ENCODE measurements around the gene ARID4B. TPM values are rescaled to one million over a fixed set of nuclear protein-coding genes. Genes with fewer than 3 reads are reported as not detected.

Gene ARID4B
- total RNA-seq, 1 experiment from 2014 or later: 34.0 TPM

DNA sequence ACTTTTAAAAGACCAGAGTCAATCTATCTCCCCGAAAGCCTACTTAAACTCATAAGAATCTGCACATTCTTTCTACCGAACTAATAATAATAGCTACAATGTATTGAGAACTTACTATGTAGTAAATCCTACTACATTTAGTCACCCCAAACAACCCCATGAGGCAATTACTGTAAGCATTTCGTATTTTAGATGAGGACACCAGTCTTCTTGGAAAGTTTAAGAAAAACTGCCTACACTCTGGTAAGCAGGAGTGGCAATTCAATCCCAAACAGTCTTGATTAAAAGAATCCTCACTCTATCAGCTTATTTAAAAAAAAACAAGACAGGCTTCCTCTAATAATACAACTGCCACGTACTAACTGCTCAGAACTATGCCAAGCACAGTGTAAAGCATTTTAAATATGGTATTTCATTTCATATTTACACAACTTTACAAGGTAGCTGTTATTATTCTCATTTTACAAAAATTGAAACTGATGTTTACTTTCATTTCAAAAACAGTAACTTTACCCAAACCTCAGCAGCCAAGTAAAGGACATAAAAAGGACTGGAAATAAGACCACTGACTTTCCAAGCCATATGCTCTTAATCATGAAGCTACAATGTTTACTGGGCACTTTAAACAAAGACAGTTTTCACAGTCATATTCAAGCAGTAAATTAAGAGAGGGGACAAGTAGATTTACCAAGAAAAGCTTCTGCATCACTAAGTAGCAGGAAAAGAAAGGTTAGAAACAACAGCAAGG lies 13.9 kb downstream of the ARID4B start:
- Histone ChIP-seq H4K20me1 (ENCODE audit: control insufficient read depth, insufficient read depth, insufficient read length) (no peaks in the 10 kb centered on the region), H3K27ac (ENCODE audit: insufficient read length, low read depth, low read length) (no peak overlapping the region)

More for the DNA sequence above, 13.9 kb downstream of the ARID4B start:
- Histone ChIP-seq H3K4me2 (ENCODE audit: insufficient read depth, insufficient read length, low read length) (no peak overlapping the region), H2BK12ac (ENCODE audit: insufficient read length, low read depth, low read length) (no peak overlapping the region), H3K9me3 (ENCODE audit: control insufficient read depth, low read depth, low read length) (no peaks in the 10 kb centered on the region), H2BK15ac (ENCODE audit: low read depth, low read length) (no peak overlapping the region), H4K91ac (ENCODE audit: insufficient read length, low read depth, low read length) (no peak overlapping the region), H2BK120ac (ENCODE audit: low read depth, low read length, poor library complexity, severe bottlenecking) (no peak overlapping the region), H2AFZ (ENCODE audit: low read length) (no peak overlapping the region), H4K5ac (ENCODE audit: insufficient read length, low read depth, low read length) (no peak overlapping the region), H2BK5ac (ENCODE audit: insufficient read length, low read length) (no peak overlapping the region), H3K79me1 (ENCODE audit: insufficient read depth, low read depth, low read length, poor library complexity, severe bottlenecking) (peaks cover 11% of the 10 kb centered on the region), H3K14ac (ENCODE audit: insufficient read depth, low read length) (no peak overlapping the region), H3K79me2 (ENCODE audit: insufficient read depth, low read length) (peaks cover 40% of the 10 kb centered on the region; the same call in 1 of the 2 replicates), H4K8ac (replicated peaks; ENCODE audit: insufficient read length, low read depth, low read length) (no peak overlapping the region), H3K23ac (ENCODE audit: insufficient read length, low read depth, low read length) (no peak overlapping the region), H3K4me1 (ENCODE audit: insufficient read depth, low read length) (no peaks in the 10 kb centered on the region), H3T11ph (ENCODE audit: low read length) (no peak overlapping the region), H2BK20ac (ENCODE audit: low read depth, low read length, poor library complexity, severe bottlenecking) (no peak overlapping the region), H3K18ac (ENCODE audit: insufficient read length, low read depth, low read length) (no peak overlapping the region), H3K23me2 (ENCODE audit: insufficient read length, low read depth, low read length, poor library complexity, severe bottlenecking) (no peaks in the 10 kb centered on the region), H2AK5ac (ENCODE audit: insufficient read length, low read length) (no peak overlapping the region), H3K4ac (ENCODE audit: low read depth, low read length) (no peak overlapping the region), H3K56ac (ENCODE audit: insufficient read length, low read depth, low read length) (no peak overlapping the region), H3K27me3 (ENCODE audit: insufficient read depth, low read length) (no peaks in the 10 kb centered on the region), H3K9ac (ENCODE audit: extremely low read depth, insufficient read length, low read length) (no peak overlapping the region)
- H3K27ac Mint-ChIP-seq: peak overlapping the region in 1 of 3 experiments; percentile 22; a peak in 3 of 7 replicates
- TF ChIP-seq, protein P1, sequence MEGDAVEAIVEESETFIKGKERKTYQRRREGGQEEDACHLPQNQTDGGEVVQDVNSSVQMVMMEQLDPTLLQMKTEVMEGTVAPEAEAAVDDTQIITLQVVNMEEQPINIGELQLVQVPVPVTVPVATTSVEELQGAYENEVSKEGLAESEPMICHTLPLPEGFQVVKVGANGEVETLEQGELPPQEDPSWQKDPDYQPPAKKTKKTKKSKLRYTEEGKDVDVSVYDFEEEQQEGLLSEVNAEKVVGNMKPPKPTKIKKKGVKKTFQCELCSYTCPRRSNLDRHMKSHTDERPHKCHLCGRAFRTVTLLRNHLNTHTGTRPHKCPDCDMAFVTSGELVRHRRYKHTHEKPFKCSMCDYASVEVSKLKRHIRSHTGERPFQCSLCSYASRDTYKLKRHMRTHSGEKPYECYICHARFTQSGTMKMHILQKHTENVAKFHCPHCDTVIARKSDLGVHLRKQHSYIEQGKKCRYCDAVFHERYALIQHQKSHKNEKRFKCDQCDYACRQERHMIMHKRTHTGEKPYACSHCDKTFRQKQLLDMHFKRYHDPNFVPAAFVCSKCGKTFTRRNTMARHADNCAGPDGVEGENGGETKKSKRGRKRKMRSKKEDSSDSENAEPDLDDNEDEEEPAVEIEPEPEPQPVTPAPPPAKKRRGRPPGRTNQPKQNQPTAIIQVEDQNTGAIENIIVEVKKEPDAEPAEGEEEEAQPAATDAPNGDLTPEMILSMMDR (conservative IDR thresholded peaks at IDR 0.05): no peak
- no CpG with 5 or more reads among the region's 4 CpGs for WGBS (ENCODE audit: extremely low coverage, insufficient read length, low lambda C conversion rate)
- DNase-seq: no peak
- peaks cover 29 to 39% (median 30%) of the 10 kb centered on the region in 3 experiments for H3K36me3 Mint-ChIP-seq (ENCODE audit: insufficient read depth in 1 of 3, low read depth in 3 of 3)
- no peak overlapping the region for H3K4me3 Mint-ChIP-seq
- peaks cover 4 to 5% of the 10 kb centered on the region in 2 experiments; a peak in 3 of 4 replicates for H3K4me1 Mint-ChIP-seq
- no peaks in the 10 kb centered on the region for H3K27me3 Mint-ChIP-seq (ENCODE audit: low read depth)
- H3K9me3 Mint-ChIP-seq: peaks cover 2 to 3% of the 10 kb centered on the region in 2 experiments; a peak in 3 of 5 replicates

All from H9 (cell line).